Measurements from ENCODE around the gene CEP162.

GRCh38 chr6:84136364-84137050 lies 90.9 kb downstream of the CEP162 start:
- no peak for TF ChIP-seq CTCF (IDR thresholded peaks at IDR 0.05)
- no peak for TF ChIP-seq ZFX (IDR thresholded peaks at IDR 0.05; ENCODE audit: borderline replicate concordance)

All from 22Rv1 (cell line).